Stimulated activated CD4-positive, alpha-beta T cell treated with anti-CD3 and anti-CD28 coated beads, Interleukin-2, amount 100 ng/mL, for 48 hours (primary cell): Measurements from ENCODE around the gene MED13L.

ENCODE experiments used
- DNase-seq, 2 donors: peaks; one replicate each; pipeline ENCODE4 v3.0.0-alpha.2; 2020

The MED13L gene

GRCh38 chr12:116209503-116209902, 68.0 kb downstream of the MED13L start:
- DNase-seq = no peak

- DNase-seq = no peak
Measured at GRCh38 chr12:116207274-116207673, 70.2 kb downstream of the MED13L start.

- no peak for DNase-seq
Measured at GRCh38 chr12:116206828-116207227, 70.7 kb downstream of the MED13L start.

- DNase-seq = no peak
Measured at GRCh38 chr12:116204785-116205184, 72.7 kb downstream of the MED13L start.

GRCh38 chr12:116204169-116204568, 73.3 kb downstream of the MED13L start:
- no peak for DNase-seq

- no peak for DNase-seq
Measured at GRCh38 chr12:116202940-116203339, 74.6 kb downstream of the MED13L start.

GRCh38 chr12:116202433-116202832, 75.1 kb downstream of the MED13L start:
- no peak for DNase-seq

- no peak for DNase-seq
Measured at GRCh38 chr12:116201908-116202307, 75.6 kb downstream of the MED13L start.

GRCh38 chr12:116201359-116201758, 76.1 kb downstream of the MED13L start:
- no peak for DNase-seq

GRCh38 chr12:116200812-116201211, 76.7 kb downstream of the MED13L start:
- no peak for DNase-seq

- no peak for DNase-seq
Measured at GRCh38 chr12:116199160-116199706, 78.3 kb downstream of the MED13L start.

GRCh38 chr12:116196752-116197718, 80.5 kb downstream of the MED13L start:
- DNase-seq = no peak

- DNase-seq = no peak
Measured at GRCh38 chr12:116196226-116196625, 81.3 kb downstream of the MED13L start.

- peak; percentile 21 to 24 for DNase-seq
Measured at GRCh38 chr12:116194935-116195431, 82.5 kb downstream of the MED13L start.

- DNase-seq = no peak
Measured at GRCh38 chr12:116189692-116190091, 87.8 kb downstream of the MED13L start.

GRCh38 chr12:116188581-116188980, 88.9 kb downstream of the MED13L start:
- no peak for DNase-seq

GRCh38 chr12:116187151-116187511, 90.4 kb downstream of the MED13L start:
- DNase-seq = no peak

GRCh38 chr12:116186482-116187150, 90.9 kb downstream of the MED13L start:
- no peak for DNase-seq

- no peak for DNase-seq
Measured at GRCh38 chr12:116184763-116185162, 92.7 kb downstream of the MED13L start.

- no peak for DNase-seq
Measured at GRCh38 chr12:116183741-116184141, 93.8 kb downstream of the MED13L start.

GRCh38 chr12:116182359-116183063, 95.0 kb downstream of the MED13L start:
- DNase-seq = no peak

GRCh38 chr12:116180448-116180847, 97.0 kb downstream of the MED13L start:
- DNase-seq = no peak

GRCh38 chr12:116179384-116179783, 98.1 kb downstream of the MED13L start:
- DNase-seq = no peak
